Inferior parietal cortex (tissue), 1 donor: ENCODE measurements around the gene KYAT1.
"Not testable (repeated sequence)": the region's sequence is repeated elsewhere in the genome, so short reads cannot be mapped to it uniquely, and the experiment has no call there.

Source experiments
- DNase-seq: peaks from one replicate; pipeline ENCODE4 v3.0.0-alpha.2; 2016; ENCODE audit errors: extremely low spot score

The KYAT1 gene

DNA sequence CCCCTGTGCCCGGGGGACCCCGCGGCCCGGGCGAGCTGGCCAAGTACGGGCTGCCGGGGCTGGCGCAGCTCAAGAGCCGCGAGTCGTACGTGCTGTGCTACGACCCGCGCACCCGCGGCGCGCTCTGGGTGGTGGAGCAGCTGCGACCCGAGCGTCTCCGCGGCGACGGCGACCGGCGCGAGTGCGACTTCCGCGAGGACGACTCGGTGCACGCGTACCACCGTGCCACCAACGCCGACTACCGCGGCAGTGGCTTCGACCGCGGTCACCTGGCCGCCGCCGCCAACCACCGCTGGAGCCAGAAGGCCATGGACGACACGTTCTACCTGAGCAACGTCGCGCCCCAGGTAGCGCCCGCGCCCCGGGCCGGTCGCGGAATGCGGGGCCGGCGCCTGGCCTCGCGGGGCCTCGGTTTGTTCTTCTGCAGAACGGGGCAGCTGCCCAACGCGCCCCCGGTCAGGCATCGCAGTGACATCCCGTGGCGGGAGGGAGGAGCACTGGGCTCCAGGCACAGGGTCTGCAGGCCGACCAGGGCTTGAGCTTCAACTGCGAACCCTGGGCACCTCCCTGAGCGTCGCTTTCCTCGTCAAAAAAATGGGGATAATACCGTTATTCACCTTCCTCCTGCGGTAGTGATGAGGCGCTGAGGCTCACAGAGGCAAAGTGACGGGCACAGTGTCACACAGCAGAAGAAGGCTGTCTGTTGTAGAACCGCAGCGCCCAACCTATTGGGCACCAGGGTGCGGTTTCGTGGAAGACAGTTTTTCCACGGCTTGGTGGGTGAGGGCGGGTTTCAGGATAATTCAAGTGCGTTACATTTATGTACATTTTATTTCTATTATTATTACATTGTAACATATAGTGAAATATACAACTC, 62.7 kb downstream of the KYAT1 start:
- peak; percentile 17 for DNase-seq

- peak; percentile 100 for DNase-seq
Observed at GRCh38 chr9:128818099-128818838, 63.5 kb downstream of the KYAT1 start, which contains the start of gene ENDOG. TSS of gene ENDOG (plus strand) at chr9:128818500. CDS start at chr9:128818685, 185 bp downstream.

- DNase-seq, result no peak
Observed at GRCh38 chr9:128810873-128811272, 70.9 kb downstream of the KYAT1 start.

DNA sequence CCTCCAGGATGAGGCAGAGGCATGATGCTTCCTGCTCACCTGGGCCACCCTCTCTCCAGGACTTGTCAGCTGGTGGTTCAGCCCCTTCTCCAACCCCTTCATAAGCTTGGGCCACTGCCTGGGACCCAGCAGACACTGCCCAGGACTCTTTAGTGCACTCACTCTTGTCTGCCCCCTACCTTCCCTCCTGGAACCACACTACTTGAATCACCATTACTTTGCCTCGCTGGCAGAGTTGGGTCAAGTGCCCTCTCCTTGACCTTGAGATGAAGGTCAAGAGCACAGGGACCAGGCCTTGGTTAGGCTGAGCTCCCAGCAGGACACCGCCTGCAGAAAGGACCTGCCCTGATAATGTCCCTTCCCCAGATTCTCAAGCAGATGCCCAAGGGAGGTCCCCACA, 71.9 kb downstream of the KYAT1 start:
- no peak for DNase-seq

- no peak for DNase-seq
Observed at GRCh38 chr9:128809036-128809599, 72.6 kb downstream of the KYAT1 start.

DNA sequence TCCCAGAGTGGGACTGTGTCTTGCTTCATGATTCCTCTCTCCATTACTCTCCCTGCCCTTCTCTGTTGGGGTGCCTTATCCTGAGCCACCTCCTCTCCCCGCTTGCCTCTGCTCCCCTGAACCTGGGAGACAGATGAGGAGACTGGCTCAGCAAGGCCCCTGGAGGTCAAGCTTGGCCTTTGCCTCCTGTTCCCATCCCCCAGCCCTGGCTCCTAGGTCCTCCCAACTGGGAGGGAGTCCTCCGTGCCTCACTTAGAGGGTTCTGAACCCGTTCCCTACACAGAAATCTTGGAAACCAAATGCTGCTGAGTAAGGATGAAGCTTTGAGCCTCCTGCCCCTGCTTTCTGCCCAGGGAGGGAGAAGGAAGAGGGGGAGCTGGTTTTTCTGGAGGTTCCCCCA, 73.2 kb downstream of the KYAT1 start:
- DNase-seq, result no peak

GRCh38 chr9:128807827-128808226, 73.9 kb downstream of the KYAT1 start:
- no peak for DNase-seq

DNA sequence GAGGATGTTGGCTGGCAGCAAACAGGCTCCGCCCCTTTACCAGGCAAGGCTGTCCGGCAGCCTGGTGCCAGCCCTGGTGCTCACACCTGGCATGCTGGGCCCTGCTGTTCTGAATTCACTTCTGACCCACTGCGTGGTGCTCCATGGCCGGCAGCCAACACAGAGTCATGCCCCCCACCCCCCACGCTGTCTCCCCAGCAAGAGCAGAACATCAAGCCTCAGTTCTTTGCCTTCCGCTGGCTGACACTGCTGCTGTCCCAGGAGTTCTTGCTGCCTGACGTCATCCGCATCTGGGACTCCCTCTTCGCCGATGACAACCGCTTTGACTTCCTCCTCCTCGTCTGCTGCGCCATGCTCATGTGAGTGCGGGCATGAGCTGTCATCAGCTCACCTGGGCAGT, 76.1 kb downstream of the KYAT1 start:
- DNase-seq, result peak; percentile 13

GRCh38 chr9:128802482-128802881, 79.3 kb downstream of the KYAT1 start:
- DNase-seq, result no peak

DNA sequence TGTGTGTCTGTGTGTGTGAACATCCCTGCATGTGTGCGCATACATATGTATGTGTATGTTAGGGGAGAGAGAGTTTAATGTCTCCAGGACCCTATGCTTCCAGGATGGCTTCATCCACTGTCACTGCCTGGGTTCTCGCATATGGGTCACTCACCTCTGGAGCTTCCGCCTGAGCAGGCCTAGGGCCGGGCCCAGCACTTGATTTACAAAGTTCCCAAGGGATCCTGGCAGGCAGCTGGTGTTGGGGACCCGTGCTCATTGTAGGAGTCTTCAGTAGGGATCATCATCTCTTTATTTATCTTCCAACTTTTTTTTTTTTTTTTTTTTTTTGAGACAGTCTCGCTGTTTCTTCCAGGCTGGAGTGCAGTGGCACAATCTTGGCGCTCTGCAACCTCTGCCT, 81.7 kb downstream of the KYAT1 start:
- no peak for DNase-seq

GRCh38 chr9:128798896-128799295, 82.9 kb downstream of the KYAT1 start:
- DNase-seq, result no peak

DNA sequence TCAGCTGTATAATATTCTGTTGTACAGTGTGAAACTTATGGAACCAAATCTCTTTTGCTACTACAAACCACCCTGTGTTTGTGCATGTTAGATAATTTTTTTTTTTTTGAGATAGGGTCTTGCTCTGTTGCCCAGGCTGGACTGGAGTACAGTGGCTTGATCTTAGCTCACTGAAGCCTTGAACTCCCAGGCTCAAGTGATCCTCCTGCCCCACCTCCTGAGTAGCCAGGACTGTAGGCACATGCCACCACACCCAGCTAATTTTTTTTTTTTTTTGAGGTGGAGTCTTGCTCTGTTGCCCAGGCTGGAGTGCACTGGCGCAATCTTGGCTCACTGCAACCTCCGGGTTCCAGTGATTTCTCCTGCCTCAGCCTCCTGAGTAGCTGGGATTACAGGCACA, 86.8 kb downstream of the KYAT1 start:
- DNase-seq, result not testable (repeated sequence)

- DNase-seq, result no peak
Observed at GRCh38 chr9:128792978-128793686, 88.6 kb downstream of the KYAT1 start.

DNA sequence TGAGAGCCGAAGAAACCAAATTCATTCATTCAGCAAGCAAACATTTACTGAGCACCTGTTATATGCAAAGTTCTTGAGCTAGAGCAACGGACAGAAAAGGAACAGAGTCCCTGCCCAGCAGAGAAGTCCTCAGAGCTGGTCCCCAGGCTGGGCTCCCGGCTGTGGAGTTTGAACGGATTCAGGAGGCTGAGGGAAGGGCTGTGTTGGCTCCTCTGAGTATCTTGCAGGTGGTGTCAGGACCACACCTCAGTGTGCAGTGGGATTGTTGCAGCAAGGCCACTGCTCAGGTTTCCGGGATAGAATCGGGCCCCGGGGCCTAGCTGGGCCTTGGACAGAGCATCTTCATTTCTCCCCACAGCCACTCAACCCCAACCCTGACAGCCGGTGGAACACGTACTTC, 89.6 kb downstream of the KYAT1 start:
- DNase-seq, result no peak

- no peak for DNase-seq
Observed at GRCh38 chr9:128790536-128790935, 91.2 kb downstream of the KYAT1 start.

- no peak for DNase-seq
Observed at GRCh38 chr9:128788445-128788844, 93.3 kb downstream of the KYAT1 start.

- no peak for DNase-seq
Observed at GRCh38 chr9:128787659-128788058, 94.1 kb downstream of the KYAT1 start.

DNA sequence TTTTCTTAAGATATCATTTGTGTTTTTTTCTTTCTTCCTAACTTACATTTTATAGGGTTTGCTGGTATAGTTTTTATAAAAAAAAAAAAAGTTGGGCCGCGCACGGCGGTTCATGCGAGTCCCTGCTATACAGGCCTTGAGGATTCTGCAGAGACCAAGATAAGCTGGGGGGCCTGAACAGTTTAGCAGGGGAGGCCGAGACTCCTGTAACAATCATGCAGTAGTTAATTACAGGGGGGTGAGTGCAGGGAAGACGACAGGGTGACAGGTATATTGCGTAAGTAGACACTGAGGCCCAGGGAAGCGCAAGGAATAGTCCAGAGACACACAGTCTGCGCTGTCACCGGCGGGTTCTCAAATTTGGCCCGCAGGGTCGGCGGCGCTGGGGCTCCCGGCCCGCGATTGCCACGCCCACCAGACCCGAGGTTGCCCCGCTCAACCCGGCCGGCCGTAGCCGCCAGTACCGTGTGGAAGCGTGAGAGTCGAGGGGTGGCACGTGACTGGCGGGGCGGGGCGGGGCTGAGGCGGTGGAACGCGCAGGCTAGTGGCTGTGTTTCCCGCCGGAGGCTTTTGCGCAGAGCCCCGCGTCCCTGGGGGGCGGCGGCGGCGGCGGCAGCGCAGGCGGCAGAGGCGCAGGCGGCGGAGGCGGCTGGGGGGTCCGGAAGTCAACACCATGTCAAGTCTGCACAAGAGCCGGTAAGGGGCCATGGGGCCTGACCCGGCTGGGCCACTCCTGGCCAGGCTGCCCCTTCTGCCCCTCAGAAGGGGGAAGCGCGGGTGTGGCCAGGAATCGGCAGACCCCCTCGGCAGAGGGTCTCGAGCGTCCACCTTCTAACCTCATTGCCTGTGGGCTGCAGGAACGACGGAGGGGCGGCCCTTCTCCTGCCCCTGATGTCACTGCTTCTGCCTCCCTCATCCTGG, 94.8 kb downstream of the KYAT1 start, which contains the start of gene TBC1D13:
Gene TBC1D13 (plus strand): TSS at position 573 of the 921 bp plus-strand sequence. CDS start 101 bp downstream, at position 674.
- peak; percentile 81 for DNase-seq

DNA sequence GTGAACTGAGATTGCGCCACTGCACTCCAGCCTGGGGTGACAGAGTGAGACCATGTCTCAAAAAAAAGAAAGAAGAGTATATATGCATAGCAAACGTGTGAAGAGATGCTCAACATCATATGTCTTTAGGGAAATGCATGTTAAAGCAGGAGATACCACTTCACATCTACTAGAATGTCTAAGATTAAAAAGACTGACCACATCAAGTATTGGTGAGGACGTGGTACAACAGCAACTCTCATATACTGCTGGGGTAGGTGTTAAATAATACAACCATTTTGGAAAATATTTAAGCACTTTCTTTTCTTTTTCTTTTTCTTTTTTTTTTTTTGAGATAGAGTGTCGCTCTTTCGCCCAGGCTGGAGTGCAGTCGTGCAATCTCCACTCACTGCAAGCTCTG, 96.3 kb downstream of the KYAT1 start:
- DNase-seq, result no peak
